CD4-positive, alpha-beta memory T cell (primary cell): ENCODE measurements around the gene RAB27A. TPM values are rescaled to one million over a fixed set of nuclear protein-coding genes. Genes with fewer than 3 reads are reported as not detected.

ENCODE experiments used
- CTCF ChIA-PET: fragments of 350-600 bp; sonication (Branson Sonifier 250); formaldehyde crosslinking; loops from one replicate; lab custom pipeline; 2021; ENCODE audit warnings: inconsistent platforms; ENCODE audit not compliant: partially characterized antibody; lab: Charles Lee
- POLR2A ChIA-PET: fragments of 350-600 bp; sonication (Branson Sonifier 250); formaldehyde crosslinking; loops from one replicate; lab custom pipeline; 2021; ENCODE audit not compliant: partially characterized antibody; lab: Charles Lee
- DNase-seq, 5 donors: peaks; one replicate each; pipeline versions ENCODE4 v3.0.0 to v3.0.0-alpha.2; 2020 to 2022; ENCODE audit warnings: mixed read lengths in 1 of 5
- H3K27ac ChIP-seq: one replicate; pipeline ENCODE4 v1.7.0; 2013; ENCODE audit warnings: low read depth, low read length
- H3K27me3 ChIP-seq: 2 replicates; pipeline ENCODE4 v1.7.0; 2013; ENCODE audit warnings: mild to moderate bottlenecking, low read length, moderate library complexity; ENCODE audit not compliant: insufficient read depth
- H3K36me3 ChIP-seq: 2 replicates; pipeline ENCODE4 v1.7.0; 2013; ENCODE audit warnings: mild to moderate bottlenecking, low read length, moderate library complexity; ENCODE audit not compliant: insufficient read depth
- H3K4me1 ChIP-seq: 2 replicates; pipeline ENCODE4 v1.7.0; 2013; ENCODE audit warnings: mild to moderate bottlenecking, low read length, moderate library complexity; ENCODE audit not compliant: insufficient read depth
- H3K4me3 ChIP-seq, 2 donors: one replicate each; pipeline ENCODE4 v1.7.0; 2013; ENCODE audit warnings: low read length in 2 of 2, mild to moderate bottlenecking in 1 of 2
- H3K9me3 ChIP-seq, 2 donors: one replicate each; pipeline ENCODE4 v1.7.0; 2013; ENCODE audit warnings: low read length in 2 of 2, control low read depth in 1 of 2; ENCODE audit not compliant: control insufficient read depth in 1 of 2
- H3K27ac Mint-ChIP-seq, 7 donors: one replicate each; pipeline ENCODE4 v1.8.0; 2020 to 2021; ENCODE audit warnings: mixed read lengths in 7 of 7, mild to moderate bottlenecking in 6 of 7, inconsistent platforms in 3 of 7, moderate library complexity in 3 of 7
- H3K27me3 Mint-ChIP-seq, 2 donors: one replicate each; pipeline ENCODE4 v1.8.0; 2020 to 2021; ENCODE audit warnings: mixed read lengths in 2 of 2
- H3K36me3 Mint-ChIP-seq, 2 donors: one replicate each; pipeline ENCODE4 v1.8.0; 2020 to 2021; ENCODE audit warnings: mixed read lengths in 2 of 2, inconsistent platforms in 1 of 2, mild to moderate bottlenecking in 1 of 2
- H3K4me1 Mint-ChIP-seq, 4 donors: one replicate each; pipeline ENCODE4 v1.8.0; 2020 to 2021; ENCODE audit warnings: mixed read lengths in 4 of 4, mild to moderate bottlenecking in 1 of 4
- H3K4me3 Mint-ChIP-seq, 8 donors: one replicate each; pipeline ENCODE4 v1.8.0; 2020 to 2021; ENCODE audit warnings: mixed read lengths in 8 of 8, mild to moderate bottlenecking in 7 of 8, moderate library complexity in 6 of 8, inconsistent platforms in 3 of 8
- H3K9me3 Mint-ChIP-seq, 8 donors: one replicate each; pipeline ENCODE4 v1.8.0; 2020 to 2021; ENCODE audit warnings: mixed read lengths in 8 of 8, mild to moderate bottlenecking in 5 of 8, inconsistent platforms in 3 of 8, moderate library complexity in 1 of 8
- intact Hi-C: fragments of 100-400 bp; cut with micrococcal nuclease; formaldehyde crosslinking; loops from one replicate; pipeline ENCODE4 v1.15.1; 2023
- polyA plus RNA-seq, 2 donors: library from polyadenylated mRNA; unstranded; fragments of 300-500 nt; fragmentation: Illumina TruSeq; gene quantifications; one replicate each; pipeline ENCODE4 v1.2.3, GENCODE V29; 2021
- total RNA-seq, 2 experiments: library from RNA; stranded (reverse); gene quantifications; one replicate each; pipeline ENCODE4 v1.2.3, GENCODE V29; 2021

Gene RAB27A
- total and polyA plus RNA-seq, 4 experiments from 2014 or later = 44.6 to 55.7 (median 52.3) TPM

GRCh38 chr15:55247766-55248427, 41.7 kb downstream of the RAB27A start:
- Mint-ChIP-seq H3K9me3 (peaks cover 0 to 1% (median 0%) of the 10 kb centered on the region in 8 donors), H3K27ac (peak overlapping the region in 4 of 7 donors; percentile 0 to 87 (median 45)), H3K27me3 (no peaks in the 10 kb centered on the region), H3K36me3 (peaks cover 16 to 21% of the 10 kb centered on the region in 2 donors), H3K4me1 (peaks cover 37 to 71% (median 48%) of the 10 kb centered on the region in 4 donors), H3K4me3 (peak overlapping the region in 3 of 8 donors; percentile 28 to 50 (median 39))
- Histone ChIP-seq H3K27ac (no peak overlapping the region), H3K4me1 (peaks cover 43% of the 10 kb centered on the region), H3K9me3 (no peaks in the 10 kb centered on the region), H3K27me3 (no peaks in the 10 kb centered on the region), H3K4me3 (no peak overlapping the region), H3K36me3 (no peaks in the 10 kb centered on the region)
- POLR2A ChIA-PET = no interaction called here
- intact Hi-C loops = no loop called here
- CTCF ChIA-PET = interaction anchor here (0.9 to 1.6 kb wide), 3 partner anchors 30 to 43 kb away, joined by 3 read pairs; no protein-coding TSS in a partner anchor
- DNase-seq = no peak

DNA sequence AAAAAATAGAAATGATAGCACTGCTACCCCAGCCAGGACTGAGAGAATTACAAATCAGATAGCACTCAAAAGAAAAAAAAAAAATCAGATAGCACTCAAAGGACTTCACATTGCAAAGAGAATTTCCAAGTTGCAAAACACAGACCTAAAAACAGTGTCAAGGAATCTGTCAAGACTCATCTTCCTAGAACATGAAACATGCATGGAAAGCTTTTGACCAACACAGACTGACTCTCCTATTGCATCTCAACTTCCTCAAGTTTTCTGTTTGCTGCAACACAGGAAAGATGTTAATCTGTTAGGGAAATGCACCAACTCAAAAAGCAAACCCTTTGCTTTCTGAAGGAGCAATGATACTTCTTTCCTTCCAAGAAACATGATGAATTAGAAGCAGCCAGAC, 42.3 kb downstream of the RAB27A start:
- Mint-ChIP-seq H3K36me3 (peaks cover 16 to 21% of the 10 kb centered on the region in 2 donors), H3K27ac (no peak overlapping the region), H3K27me3 (no peaks in the 10 kb centered on the region), H3K9me3 (peaks cover 0 to 1% (median 0%) of the 10 kb centered on the region in 8 donors), H3K4me1 (peaks cover 41 to 73% (median 50%) of the 10 kb centered on the region in 4 donors), H3K4me3 (peak overlapping the region in 1 of 8 donors; percentile 50)
- Histone ChIP-seq H3K27ac (no peak overlapping the region), H3K36me3 (no peaks in the 10 kb centered on the region), H3K9me3 (no peaks in the 10 kb centered on the region), H3K4me1 (peaks cover 43% of the 10 kb centered on the region), H3K4me3 (no peak overlapping the region), H3K27me3 (no peaks in the 10 kb centered on the region)
- ChIA-PET POLR2A (no interaction called here), CTCF (interaction anchor here (0.6 to 1.6 kb wide), 4 partner anchors 29 to 43 kb away, joined by 3 read pairs; no protein-coding TSS in a partner anchor)
- no peak for DNase-seq
- intact Hi-C loops = no loop called here

DNA sequence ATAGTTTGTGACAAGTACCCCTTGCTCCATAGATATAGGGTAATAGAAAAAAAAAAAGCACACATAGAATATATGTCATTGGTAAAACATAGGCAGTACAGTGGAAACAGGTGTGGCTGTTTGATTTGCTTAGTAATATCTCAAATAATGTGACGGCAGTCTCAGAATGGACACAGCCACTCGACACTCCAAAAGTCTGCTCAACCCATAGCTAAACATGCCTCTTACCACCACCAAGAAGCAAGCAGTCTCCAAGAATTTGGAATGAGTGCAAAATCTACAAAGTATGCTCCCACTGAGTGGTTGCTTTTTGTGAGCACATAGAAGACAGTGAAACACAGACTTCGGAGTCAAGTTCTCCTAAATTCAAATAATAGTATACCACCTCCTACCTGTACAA, 43.0 kb downstream of the RAB27A start:
- H3K36me3 Mint-ChIP-seq = peaks cover 16 to 18% of the 10 kb centered on the region in 2 donors
- intact Hi-C loops = no loop called here
- CTCF ChIA-PET = interaction anchor here (0.6 to 1.6 kb wide), 2 partner anchors 29 to 36 kb away, joined by 3 read pairs; no protein-coding TSS in a partner anchor
- H3K27me3 Mint-ChIP-seq = no peaks in the 10 kb centered on the region
- H3K4me3 Mint-ChIP-seq = no peak overlapping the region
- H3K27ac ChIP-seq = no peak overlapping the region
- peaks cover 38 to 72% (median 47%) of the 10 kb centered on the region in 4 donors for H3K4me1 Mint-ChIP-seq
- no peak overlapping the region for H3K4me3 ChIP-seq
- POLR2A ChIA-PET = no interaction called here
- H3K4me1 ChIP-seq = peaks cover 40% of the 10 kb centered on the region
- H3K9me3 Mint-ChIP-seq = peaks cover 0 to 1% (median 0%) of the 10 kb centered on the region in 8 donors
- DNase-seq = no peak
- H3K27me3 ChIP-seq = no peaks in the 10 kb centered on the region
- H3K9me3 ChIP-seq = no peaks in the 10 kb centered on the region
- no peaks in the 10 kb centered on the region for H3K36me3 ChIP-seq
- H3K27ac Mint-ChIP-seq = peak overlapping the region in 1 of 7 donors; percentile 22

- ChIA-PET CTCF (interaction anchor here (2.0 kb wide), 2 partner anchors 28 to 37 kb away, joined by 4 to 7 read pairs; no protein-coding TSS in a partner anchor), POLR2A (interaction anchor here (0.9 to 3.4 kb wide), 2 partner anchors 22 to 27 kb away, joined by 3 to 10 read pairs; no protein-coding TSS in a partner anchor)
- intact Hi-C loops = no loop called here
Measured at GRCh38 chr15:55245059-55245458, 44.6 kb downstream of the RAB27A start.

DNA sequence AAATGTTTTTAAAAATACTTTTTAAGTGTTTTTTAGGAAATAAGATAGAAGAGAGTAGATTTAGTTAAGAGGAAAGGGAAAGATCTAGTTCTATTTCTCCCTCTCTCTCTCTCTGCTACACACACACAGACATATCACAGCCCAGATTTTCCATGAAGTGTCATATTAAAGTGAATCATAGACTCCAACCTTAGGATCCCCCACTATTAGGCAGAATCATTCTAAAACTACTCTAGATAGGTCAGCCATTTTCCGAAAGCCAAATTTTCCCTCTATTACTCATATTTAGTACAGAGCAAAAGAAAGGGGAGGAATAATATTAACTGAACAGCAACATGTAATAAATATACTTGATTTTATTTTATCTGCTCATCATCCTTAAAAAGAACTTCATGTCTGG, 47.7 kb downstream of the RAB27A start:
- intact Hi-C loops = no loop called here
- H3K36me3 ChIP-seq = no peaks in the 10 kb centered on the region
- Mint-ChIP-seq H3K27ac (peak overlapping the region in 3 of 7 donors; percentile 25 to 53 (median 37)), H3K4me1 (peaks cover 29 to 82% (median 47%) of the 10 kb centered on the region in 4 donors), H3K9me3 (no peaks in the 10 kb centered on the region), H3K27me3 (no peaks in the 10 kb centered on the region), H3K36me3 (peaks cover 11% of the 10 kb centered on the region in 2 donors), H3K4me3 (no peak overlapping the region)
- no peak overlapping the region for H3K4me3 ChIP-seq
- peaks cover 38% of the 10 kb centered on the region for H3K4me1 ChIP-seq
- CTCF ChIA-PET = interaction anchor here (1.5 kb wide), 1 partner anchor 19 kb away, joined by 4 read pairs; no protein-coding TSS in a partner anchor
- no peak for DNase-seq
- no peaks in the 10 kb centered on the region for H3K9me3 ChIP-seq
- POLR2A ChIA-PET = no interaction called here
- H3K27me3 ChIP-seq = no peaks in the 10 kb centered on the region
- H3K27ac ChIP-seq = no peak overlapping the region

More at GRCh38 chr15:55245059-55245458, 44.6 kb downstream of the RAB27A start:
- H3K27ac ChIP-seq = no peak overlapping the region
- Mint-ChIP-seq H3K4me1 (peaks cover 34 to 72% (median 46%) of the 10 kb centered on the region in 4 donors), H3K4me3 (peak overlapping the region in 1 of 8 donors; percentile 13), H3K36me3 (peaks cover 11 to 18% of the 10 kb centered on the region in 2 donors), H3K27me3 (no peaks in the 10 kb centered on the region), H3K27ac (peak overlapping the region in 3 of 7 donors; percentile 30 to 47 (median 38)), H3K9me3 (peaks cover 0 to 1% (median 0%) of the 10 kb centered on the region in 8 donors)
- no peaks in the 10 kb centered on the region for H3K36me3 ChIP-seq
- H3K4me1 ChIP-seq = peaks cover 38% of the 10 kb centered on the region
- H3K27me3 ChIP-seq = no peaks in the 10 kb centered on the region
- H3K4me3 ChIP-seq = no peak overlapping the region
- no peaks in the 10 kb centered on the region for H3K9me3 ChIP-seq
- no peak for DNase-seq

- peaks cover 28 to 79% (median 46%) of the 10 kb centered on the region in 4 donors for H3K4me1 Mint-ChIP-seq
- Histone ChIP-seq H3K36me3 (no peaks in the 10 kb centered on the region), H3K9me3 (no peaks in the 10 kb centered on the region), H3K27me3 (no peaks in the 10 kb centered on the region), H3K27ac (no peak overlapping the region), H3K4me3 (no peak overlapping the region), H3K4me1 (peaks cover 35% of the 10 kb centered on the region)
- ChIA-PET CTCF (interaction anchor here (0.8 to 1.5 kb wide), 6 partner anchors 10 to 50 kb away, joined by 3 to 9 read pairs (median 5); no protein-coding TSS in a partner anchor), POLR2A (interaction anchor here (0.8 to 1.5 kb wide), 3 partner anchors 10 to 36 kb away, joined by 3 to 6 read pairs (median 3); no protein-coding TSS in a partner anchor)
- H3K4me3 Mint-ChIP-seq = peak overlapping the region in 3 of 8 donors; percentile 0 to 51 (median 39)
- H3K36me3 Mint-ChIP-seq = peaks cover 12 to 14% of the 10 kb centered on the region in 2 donors
- H3K27me3 Mint-ChIP-seq = no peaks in the 10 kb centered on the region
- intact Hi-C loops = no loop called here
- no peak overlapping the region for H3K27ac Mint-ChIP-seq
- no peaks in the 10 kb centered on the region for H3K9me3 Mint-ChIP-seq
- DNase-seq = no peak
Measured at GRCh38 chr15:55241186-55241585, 48.4 kb downstream of the RAB27A start.
